K562 (cell line): ENCODE measurements around the gene PLAAT4. TPM values are rescaled to one million over a fixed set of nuclear protein-coding genes. Genes with fewer than 3 reads are reported as not detected.
A peak's percentile ranks its signal among the peaks of the same experiment; 100 is the strongest.

Source experiments
- HDAC2 ChIP-seq: fragments of 450-650 bp; IDR thresholded peaks from 2 replicates; pipeline ENCODE4 v1.6.1; 2016; ENCODE audit warnings: mild to moderate bottlenecking
- KLF1 ChIP-seq: fragments of 450-650 bp; IDR thresholded peaks from 2 replicates; pipeline ENCODE4 v1.6.1; 2016; ENCODE audit warnings: missing genetic modification characterization, missing compliant biosample characterization
- MTF1 ChIP-seq: fragments of 250-450 bp; sonication (Bioruptor Pico); IDR thresholded peaks from 2 replicates; pipeline ENCODE4 v1.9.0; 2021; ENCODE audit warnings: moderate library complexity, mild to moderate bottlenecking, inconsistent platforms, borderline replicate concordance
- NRF1 ChIP-seq, 2 experiments: fragments of 450-650 bp; IDR thresholded peaks in 1 of 2; conservative IDR thresholded peaks in 1 of 2; 2 replicates each; pipeline ENCODE4 v1.6.1; 2014; ENCODE audit warnings: mild to moderate bottlenecking in 2 of 2
- PCBP2 ChIP-seq: fragments of 200-400 bp; formaldehyde crosslinking; IDR thresholded peaks from 2 replicates; pipeline ENCODE4 v1.6.1; 2018; ENCODE audit warnings: low read length, low read depth, mild to moderate bottlenecking, moderate library complexity; ENCODE audit not compliant: poor library complexity, severe bottlenecking
- PTTG1 ChIP-seq: fragments of 450-650 bp; IDR thresholded peaks from 2 replicates; pipeline ENCODE4 v1.6.1; 2016; ENCODE audit warnings: low read depth, mild to moderate bottlenecking, missing genetic modification characterization, missing compliant biosample characterization
- ZBTB17 ChIP-seq: fragments of 450-650 bp; formaldehyde crosslinking; IDR thresholded peaks from 2 replicates; pipeline ENCODE4 v1.4.0; 2020; ENCODE audit warnings: mild to moderate bottlenecking
- ZNF12 ChIP-seq: sonication (generic); formaldehyde crosslinking; IDR thresholded peaks from 2 replicates; pipeline ENCODE4 v1.4.0; 2020; ENCODE audit warnings: mild to moderate bottlenecking, missing genetic modification reagents
- polyA plus RNA-seq, 8 experiments: library from polyadenylated mRNA; depleted of rRNA in 4 of 8; stranded (reverse) in 5 of 8; unstranded in 3 of 8; fragments of >200 nt; fragmentation: Nextera tagmentation in 2 of 8; fragmentation: Illumina TruSeq in 1 of 8; extraction: Ambion mirVana in 2 of 8; extraction: Trizol in 1 of 8; gene quantifications; 2 replicates each; pipeline versions ENCODE4 v1.2.1 to v1.2.3, GENCODE V29; 2011 to 2014; ENCODE audit warnings: inconsistent platforms in 1 of 8, missing spikeins in 1 of 8
- total RNA-seq, 7 experiments: library from RNA; depleted of rRNA in 6 of 7; stranded (reverse); fragments of >200 nt in 6 of 7; fragmentation: Illumina TruSeq in 2 of 7; extraction: Trizol in 2 of 7; gene quantifications; 2 replicates each; pipeline versions ENCODE4 v1.2.1 to v1.2.3, GENCODE V29; 2011 to 2021; ENCODE audit warnings: low replicate concordance in 1 of 7
- TF ChIP-seq, protein P1 (sequence below): fragments of 450-650 bp; IDR thresholded peaks from 2 replicates; pipeline ENCODE4 v1.6.1; 2016; ENCODE audit warnings: antibody characterized with exemption
- TF ChIP-seq, protein P2 (sequence below): fragments of 450-650 bp; IDR thresholded peaks from 2 replicates; pipeline ENCODE4 v1.6.1; 2018; ENCODE audit warnings: mild to moderate bottlenecking, low read depth; ENCODE audit not compliant: partially characterized antibody
- TF ChIP-seq, protein P3 (sequence below): fragments of 250-450 bp; sonication (Bioruptor Pico); IDR thresholded peaks from 2 replicates; pipeline ENCODE4 v1.4.0; 2020; ENCODE audit warnings: mild to moderate bottlenecking, moderate library complexity
- TF ChIP-seq, protein P4 (sequence below): fragments of 450-650 bp; IDR thresholded peaks from 2 replicates; pipeline ENCODE4 v1.6.1; 2016; ENCODE audit warnings: borderline replicate concordance
- TF ChIP-seq, protein P5 (sequence below): fragments of 200-800 bp; sonication (Bioruptor generic); IDR thresholded peaks from 2 replicates; pipeline ENCODE4 v1.6.1; 2017; ENCODE audit warnings: missing genetic modification characterization, missing compliant biosample characterization

PLAAT4 gene
- total and polyA plus RNA-seq, 9 of the 15 experiments (the other 6 are each of a cell fraction or from before 2014, with no cell fraction given), result 0.54 to 3.0 (median 1.3) TPM; not detected in 1

DNA sequence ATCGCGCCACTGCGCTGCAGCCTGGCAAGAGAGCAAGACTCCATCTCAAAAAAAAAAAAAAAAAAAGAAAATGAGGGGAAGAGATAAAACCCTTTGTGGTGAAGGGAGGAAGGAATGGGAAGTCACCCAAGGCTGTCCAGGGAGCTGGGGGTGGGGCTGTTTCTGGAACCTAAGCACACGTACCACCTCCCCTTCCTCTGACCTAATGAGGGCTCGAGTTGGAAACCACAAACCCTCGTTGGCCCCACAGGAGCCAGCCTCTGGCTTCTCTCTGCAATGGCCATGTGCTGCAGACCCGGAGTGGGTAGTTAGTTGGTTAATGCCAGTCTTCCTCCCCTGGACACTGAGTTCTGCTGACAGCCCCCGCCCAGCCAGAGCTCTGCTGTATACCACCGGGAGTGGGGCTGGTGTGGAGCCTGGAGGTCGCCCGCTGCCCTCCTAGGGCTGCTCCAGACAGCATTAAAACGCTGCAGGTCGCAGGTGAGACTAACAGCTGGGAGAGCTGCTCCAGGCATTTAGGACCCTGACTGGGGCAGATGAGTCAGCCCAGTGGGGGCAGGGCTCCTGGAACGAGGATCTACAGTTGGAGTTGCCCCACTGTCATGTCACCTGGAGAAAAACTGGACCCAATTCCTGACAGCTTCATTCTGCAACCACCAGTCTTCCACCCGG lies 30.6 kb upstream of the PLAAT4 start, which contains the start of gene LGALS12 (continued):
- TF ChIP-seq, protein P1, sequence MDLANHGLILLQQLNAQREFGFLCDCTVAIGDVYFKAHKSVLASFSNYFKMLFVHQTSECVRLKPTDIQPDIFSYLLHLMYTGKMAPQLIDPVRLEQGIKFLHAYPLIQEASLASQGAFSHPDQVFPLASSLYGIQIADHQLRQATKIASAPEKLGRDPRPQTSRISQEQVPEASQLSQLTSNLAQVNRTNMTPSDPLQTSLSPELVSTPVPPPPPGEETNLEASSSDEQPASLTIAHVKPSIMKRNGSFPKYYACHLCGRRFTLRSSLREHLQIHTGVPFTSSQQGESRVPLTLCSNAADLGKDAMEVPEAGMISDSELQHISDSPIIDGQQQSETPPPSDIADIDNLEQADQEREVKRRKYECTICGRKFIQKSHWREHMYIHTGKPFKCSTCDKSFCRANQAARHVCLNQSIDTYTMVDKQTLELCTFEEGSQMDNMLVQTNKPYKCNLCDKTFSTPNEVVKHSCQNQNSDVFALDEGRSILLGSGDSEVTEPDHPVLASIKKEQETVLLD, result no peak
- TF ChIP-seq, protein P2, sequence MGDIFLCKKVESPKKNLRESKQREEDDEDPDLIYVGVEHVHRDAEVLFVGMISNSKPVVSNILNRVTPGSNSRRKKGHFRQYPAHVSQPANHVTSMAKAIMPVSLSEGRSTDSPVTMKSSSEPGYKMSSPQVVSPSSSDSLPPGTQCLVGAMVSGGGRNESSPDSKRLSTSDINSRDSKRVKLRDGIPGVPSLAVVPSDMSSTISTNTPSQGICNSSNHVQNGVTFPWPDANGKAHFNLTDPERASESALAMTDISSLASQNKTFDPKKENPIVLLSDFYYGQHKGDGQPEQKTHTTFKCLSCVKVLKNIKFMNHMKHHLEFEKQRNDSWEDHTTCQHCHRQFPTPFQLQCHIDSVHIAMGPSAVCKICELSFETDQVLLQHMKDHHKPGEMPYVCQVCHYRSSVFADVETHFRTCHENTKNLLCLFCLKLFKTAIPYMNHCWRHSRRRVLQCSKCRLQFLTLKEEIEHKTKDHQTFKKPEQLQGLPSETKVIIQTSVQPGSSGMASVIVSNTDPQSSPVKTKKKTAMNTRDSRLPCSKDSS, result no peak
- TF ChIP-seq NRF1 (conservative IDR thresholded peaks at IDR 0.05 in 1 of 2, IDR thresholded peaks at IDR 0.05 in 1 of 2), result no peak
- TF ChIP-seq, protein P3, sequence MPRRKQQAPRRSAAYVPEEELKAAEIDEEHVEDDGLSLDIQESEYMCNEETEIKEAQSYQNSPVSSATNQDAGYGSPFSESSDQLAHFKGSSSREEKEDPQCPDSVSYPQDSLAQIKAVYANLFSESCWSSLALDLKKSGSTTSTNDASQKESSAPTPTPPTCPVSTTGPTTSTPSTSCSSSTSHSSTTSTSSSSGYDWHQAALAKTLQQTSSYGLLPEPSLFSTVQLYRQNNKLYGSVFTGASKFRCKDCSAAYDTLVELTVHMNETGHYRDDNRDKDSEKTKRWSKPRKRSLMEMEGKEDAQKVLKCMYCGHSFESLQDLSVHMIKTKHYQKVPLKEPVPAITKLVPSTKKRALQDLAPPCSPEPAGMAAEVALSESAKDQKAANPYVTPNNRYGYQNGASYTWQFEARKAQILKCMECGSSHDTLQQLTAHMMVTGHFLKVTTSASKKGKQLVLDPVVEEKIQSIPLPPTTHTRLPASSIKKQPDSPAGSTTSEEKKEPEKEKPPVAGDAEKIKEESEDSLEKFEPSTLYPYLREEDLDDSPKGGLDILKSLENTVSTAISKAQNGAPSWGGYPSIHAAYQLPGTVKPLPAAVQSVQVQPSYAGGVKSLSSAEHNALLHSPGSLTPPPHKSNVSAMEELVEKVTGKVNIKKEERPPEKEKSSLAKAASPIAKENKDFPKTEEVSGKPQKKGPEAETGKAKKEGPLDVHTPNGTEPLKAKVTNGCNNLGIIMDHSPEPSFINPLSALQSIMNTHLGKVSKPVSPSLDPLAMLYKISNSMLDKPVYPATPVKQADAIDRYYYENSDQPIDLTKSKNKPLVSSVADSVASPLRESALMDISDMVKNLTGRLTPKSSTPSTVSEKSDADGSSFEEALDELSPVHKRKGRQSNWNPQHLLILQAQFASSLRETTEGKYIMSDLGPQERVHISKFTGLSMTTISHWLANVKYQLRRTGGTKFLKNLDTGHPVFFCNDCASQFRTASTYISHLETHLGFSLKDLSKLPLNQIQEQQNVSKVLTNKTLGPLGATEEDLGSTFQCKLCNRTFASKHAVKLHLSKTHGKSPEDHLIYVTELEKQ (CRISPR knock-in tag), result no peak
- no peak for TF ChIP-seq ZNF12 (CRISPR knock-in tag)
- no peak for TF ChIP-seq PTTG1
- TF ChIP-seq, protein P4, sequence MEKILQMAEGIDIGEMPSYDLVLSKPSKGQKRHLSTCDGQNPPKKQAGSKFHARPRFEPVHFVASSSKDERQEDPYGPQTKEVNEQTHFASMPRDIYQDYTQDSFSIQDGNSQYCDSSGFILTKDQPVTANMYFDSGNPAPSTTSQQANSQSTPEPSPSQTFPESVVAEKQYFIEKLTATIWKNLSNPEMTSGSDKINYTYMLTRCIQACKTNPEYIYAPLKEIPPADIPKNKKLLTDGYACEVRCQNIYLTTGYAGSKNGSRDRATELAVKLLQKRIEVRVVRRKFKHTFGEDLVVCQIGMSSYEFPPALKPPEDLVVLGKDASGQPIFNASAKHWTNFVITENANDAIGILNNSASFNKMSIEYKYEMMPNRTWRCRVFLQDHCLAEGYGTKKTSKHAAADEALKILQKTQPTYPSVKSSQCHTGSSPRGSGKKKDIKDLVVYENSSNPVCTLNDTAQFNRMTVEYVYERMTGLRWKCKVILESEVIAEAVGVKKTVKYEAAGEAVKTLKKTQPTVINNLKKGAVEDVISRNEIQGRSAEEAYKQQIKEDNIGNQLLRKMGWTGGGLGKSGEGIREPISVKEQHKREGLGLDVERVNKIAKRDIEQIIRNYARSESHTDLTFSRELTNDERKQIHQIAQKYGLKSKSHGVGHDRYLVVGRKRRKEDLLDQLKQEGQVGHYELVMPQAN, result no peak
- TF ChIP-seq HDAC2, result no peak
- no peak for TF ChIP-seq KLF1 (tag)
- TF ChIP-seq, protein P5, sequence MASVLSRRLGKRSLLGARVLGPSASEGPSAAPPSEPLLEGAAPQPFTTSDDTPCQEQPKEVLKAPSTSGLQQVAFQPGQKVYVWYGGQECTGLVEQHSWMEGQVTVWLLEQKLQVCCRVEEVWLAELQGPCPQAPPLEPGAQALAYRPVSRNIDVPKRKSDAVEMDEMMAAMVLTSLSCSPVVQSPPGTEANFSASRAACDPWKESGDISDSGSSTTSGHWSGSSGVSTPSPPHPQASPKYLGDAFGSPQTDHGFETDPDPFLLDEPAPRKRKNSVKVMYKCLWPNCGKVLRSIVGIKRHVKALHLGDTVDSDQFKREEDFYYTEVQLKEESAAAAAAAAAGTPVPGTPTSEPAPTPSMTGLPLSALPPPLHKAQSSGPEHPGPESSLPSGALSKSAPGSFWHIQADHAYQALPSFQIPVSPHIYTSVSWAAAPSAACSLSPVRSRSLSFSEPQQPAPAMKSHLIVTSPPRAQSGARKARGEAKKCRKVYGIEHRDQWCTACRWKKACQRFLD (CRISPR knock-in tag), result peak; percentile 24; the same call in 1 of the 2 replicates
- TF ChIP-seq ZBTB17, result 0 out of 2 replicates have a peak, but pooled peaks have one; percentile 23
- no peak for TF ChIP-seq PCBP2
- TF ChIP-seq MTF1 (CRISPR knock-in tag), result no peak
